HG03558 (cell line): ENCODE measurements around the gene CHD1.

Source experiments
- ATAC-seq: cut with Tn5 transposase; IDR thresholded peaks from one replicate; pipeline ENCODE4 v1.9.1; 2021; ENCODE audit warnings: moderate number of reproducible peaks; ENCODE audit not compliant: unreplicated experiment; ENCODE audit errors: extremely low read depth

Gene CHD1

GRCh38 chr5:98825582-98826375 is 103.0 kb downstream of the CHD1 start:
- no peak for ATAC-seq

- no peak for ATAC-seq
Measured at GRCh38 chr5:98816582-98817222, 112.1 kb downstream of the CHD1 start.

- ATAC-seq = no peak
Measured at GRCh38 chr5:98813755-98814154, 115.1 kb downstream of the CHD1 start.

GRCh38 chr5:98810206-98810605 is 118.6 kb downstream of the CHD1 start:
- no peak for ATAC-seq

- no peak for ATAC-seq
Measured at GRCh38 chr5:98807806-98808205, 121.0 kb downstream of the CHD1 start.

GRCh38 chr5:98805070-98805469 is 123.7 kb downstream of the CHD1 start:
- ATAC-seq = no peak

- ATAC-seq = no peak
Measured at GRCh38 chr5:98804066-98804465, 124.7 kb downstream of the CHD1 start.
